ENCODE results near the gene GUK1.

The GUK1 gene

GRCh38 chr1:228136901-228137300, 3.2 kb upstream of the GUK1 start:
- peak; percentile 43 for DNase-seq

- no peak for DNase-seq
These were observed 611 bp upstream of the GUK1 start for GRCh38 chr1:228139406-228139930.

GRCh38 chr1:228140724-228141225, 696 bp downstream of the GUK1 start:
- DNase-seq, result no peak

- peak; percentile 53 for DNase-seq
These were observed 1.4 kb downstream of the GUK1 start for GRCh38 chr1:228141226-228142044.

GRCh38 chr1:228142155-228142691, 2.1 kb downstream of the GUK1 start:
- peak; percentile 27 for DNase-seq

GRCh38 chr1:228142701-228143136, 2.6 kb downstream of the GUK1 start:
- DNase-seq, result no peak

GRCh38 chr1:228143480-228144192, 3.6 kb downstream of the GUK1 start:
- no peak for DNase-seq

- no peak for DNase-seq
These were observed 4.3 kb downstream of the GUK1 start for GRCh38 chr1:228144193-228144992.

- no peak for DNase-seq
These were observed 4.9 kb downstream of the GUK1 start for GRCh38 chr1:228144993-228145343.

- DNase-seq, result no peak
These were observed 5.7 kb downstream of the GUK1 start for GRCh38 chr1:228145463-228146416.

- DNase-seq, result no peak
These were observed 6.5 kb downstream of the GUK1 start for GRCh38 chr1:228146417-228147150.

GRCh38 chr1:228147151-228147693, 7.1 kb downstream of the GUK1 start:
- no peak for DNase-seq

- DNase-seq, result no peak
These were observed 7.7 kb downstream of the GUK1 start for GRCh38 chr1:228147768-228148167.

- DNase-seq, result no peak
These were observed 8.2 kb downstream of the GUK1 start for GRCh38 chr1:228148196-228148861.

GRCh38 chr1:228148935-228149405, 8.9 kb downstream of the GUK1 start:
- no peak for DNase-seq

- no peak for DNase-seq
These were observed 9.5 kb downstream of the GUK1 start, which contains the start of gene GJC2 for GRCh38 chr1:228149406-228150119. TSS of gene GJC2 (plus strand) at chr1:228149930. CDS start at chr1:228157759, 7,829 bp downstream.

GRCh38 chr1:228150120-228150460, 10.0 kb downstream of the GUK1 start:
- no peak for DNase-seq

- DNase-seq, result no peak
These were observed 10.5 kb downstream of the GUK1 start for GRCh38 chr1:228150461-228151179.

All from CD4-positive, alpha-beta T cell treated with Interleukin-17A for 1 hour (primary cell).